Thoracic aorta (tissue), 2 donors: ENCODE results near the gene RSAD2. TPM values are rescaled to one million over a fixed set of nuclear protein-coding genes. Genes with fewer than 3 reads are reported as not detected.

Experiments
- ATAC-seq: fragments of 150-250 bp; one replicate; pipeline ENCODE4 v1.8.0; 2017; ENCODE audit warnings: low read depth; ENCODE audit not compliant: insufficient number of reproducible peaks, low FRiP score
- DNase-seq: peaks from one replicate; pipeline ENCODE4 v3.0.0-alpha.2; 2020; ENCODE audit warnings: low spot score
- H3K27ac ChIP-seq, 2 donors: fragments of 200-600 bp; sonication (generic); 1 replicate in 1 of 2; 2 replicates in 1 of 2; pipeline ENCODE4 v1.5.1; 2016; ENCODE audit warnings: mild to moderate bottlenecking in 2 of 2, moderate library complexity in 2 of 2
- H3K27me3 ChIP-seq: fragments of 200-600 bp; sonication (generic); replicated peaks from 2 replicates; pipeline ENCODE4 v1.6.0; 2016; ENCODE audit warnings: mild to moderate bottlenecking; ENCODE audit not compliant: insufficient read depth
- H3K36me3 ChIP-seq: fragments of 200-600 bp; sonication (generic); one replicate; pipeline ENCODE4 v1.5.1; 2016
- H3K4me1 ChIP-seq, 2 donors: fragments of 200-600 bp; sonication (generic); 1 replicate in 1 of 2; 2 replicates in 1 of 2; pipeline versions ENCODE4 v1.5.1 to v1.6.0; 2016; ENCODE audit warnings: low read depth in 2 of 2, mild to moderate bottlenecking in 1 of 2; ENCODE audit not compliant: control insufficient read depth in 1 of 2
- H3K4me3 ChIP-seq: fragments of 200-600 bp; sonication (generic); 2 replicates; pipeline ENCODE4 v1.5.1; 2016; ENCODE audit warnings: mild to moderate bottlenecking
- H3K9me3 ChIP-seq: fragments of 200-600 bp; sonication (generic); 2 replicates; pipeline ENCODE4 v1.5.1; 2016
- total RNA-seq, 2 donors: library from RNA; depleted of rRNA; stranded (reverse); fragments of >200 nt; gene quantifications; one replicate each; pipeline versions ENCODE4 v1.1.0 to v1.2.3, GENCODE V29; 2016
- TF ChIP-seq, protein P1 (sequence below): fragments of 200-600 bp; sonication (generic); IDR thresholded peaks from one replicate; pipeline ENCODE4 v1.5.1; 2019; ENCODE audit warnings: antibody characterized with exemption

RSAD2 gene
- total RNA-seq, 2 donors from 2014 or later: 11.3 to 11.8 TPM

DNA sequence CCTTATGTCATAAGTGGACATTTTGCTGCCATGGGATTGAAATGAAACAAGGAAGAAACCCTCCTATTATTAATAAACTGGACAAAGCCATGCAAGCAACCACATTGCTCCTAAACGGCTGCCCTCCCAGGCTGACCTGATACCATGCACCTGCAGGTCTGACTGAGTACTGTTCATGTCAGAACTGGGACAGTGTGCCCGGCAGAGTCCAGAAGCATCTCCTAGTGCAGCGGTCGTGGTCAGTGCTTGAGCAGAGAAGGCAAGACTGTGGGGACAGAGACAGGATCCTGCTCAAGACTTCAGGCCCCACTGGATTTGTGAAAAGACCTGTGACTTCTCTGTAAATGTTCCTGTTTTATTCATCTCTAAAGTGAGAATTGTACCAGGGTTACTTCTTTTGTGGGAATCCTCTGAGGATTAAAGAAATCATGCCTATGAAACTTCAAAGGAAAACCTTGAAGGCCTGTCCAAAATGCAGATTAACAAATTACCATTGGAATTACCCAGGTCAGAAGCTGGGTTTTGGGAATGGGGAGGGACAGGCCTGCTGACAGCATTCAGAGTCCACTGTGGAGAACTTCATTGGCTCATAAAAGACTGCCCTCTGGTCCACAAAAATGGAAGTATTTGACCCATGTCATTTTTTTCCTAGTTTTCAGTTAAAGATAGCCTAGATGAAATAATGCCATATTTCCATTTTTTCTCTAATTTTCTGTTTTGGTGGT, 53.5 kb downstream of the RSAD2 start:
- Histone ChIP-seq H3K9me3 (no peaks in the 10 kb centered on the region), H3K27ac (no peak overlapping the region), H3K27me3 (no peaks in the 10 kb centered on the region), H3K4me1 (peaks cover 0 to 9% of the 10 kb centered on the region in 2 donors), H3K36me3 (no peaks in the 10 kb centered on the region), H3K4me3 (no peak overlapping the region)
- no peak for DNase-seq
- TF ChIP-seq, protein P1, sequence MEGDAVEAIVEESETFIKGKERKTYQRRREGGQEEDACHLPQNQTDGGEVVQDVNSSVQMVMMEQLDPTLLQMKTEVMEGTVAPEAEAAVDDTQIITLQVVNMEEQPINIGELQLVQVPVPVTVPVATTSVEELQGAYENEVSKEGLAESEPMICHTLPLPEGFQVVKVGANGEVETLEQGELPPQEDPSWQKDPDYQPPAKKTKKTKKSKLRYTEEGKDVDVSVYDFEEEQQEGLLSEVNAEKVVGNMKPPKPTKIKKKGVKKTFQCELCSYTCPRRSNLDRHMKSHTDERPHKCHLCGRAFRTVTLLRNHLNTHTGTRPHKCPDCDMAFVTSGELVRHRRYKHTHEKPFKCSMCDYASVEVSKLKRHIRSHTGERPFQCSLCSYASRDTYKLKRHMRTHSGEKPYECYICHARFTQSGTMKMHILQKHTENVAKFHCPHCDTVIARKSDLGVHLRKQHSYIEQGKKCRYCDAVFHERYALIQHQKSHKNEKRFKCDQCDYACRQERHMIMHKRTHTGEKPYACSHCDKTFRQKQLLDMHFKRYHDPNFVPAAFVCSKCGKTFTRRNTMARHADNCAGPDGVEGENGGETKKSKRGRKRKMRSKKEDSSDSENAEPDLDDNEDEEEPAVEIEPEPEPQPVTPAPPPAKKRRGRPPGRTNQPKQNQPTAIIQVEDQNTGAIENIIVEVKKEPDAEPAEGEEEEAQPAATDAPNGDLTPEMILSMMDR: no peak
- no peak for ATAC-seq

DNA sequence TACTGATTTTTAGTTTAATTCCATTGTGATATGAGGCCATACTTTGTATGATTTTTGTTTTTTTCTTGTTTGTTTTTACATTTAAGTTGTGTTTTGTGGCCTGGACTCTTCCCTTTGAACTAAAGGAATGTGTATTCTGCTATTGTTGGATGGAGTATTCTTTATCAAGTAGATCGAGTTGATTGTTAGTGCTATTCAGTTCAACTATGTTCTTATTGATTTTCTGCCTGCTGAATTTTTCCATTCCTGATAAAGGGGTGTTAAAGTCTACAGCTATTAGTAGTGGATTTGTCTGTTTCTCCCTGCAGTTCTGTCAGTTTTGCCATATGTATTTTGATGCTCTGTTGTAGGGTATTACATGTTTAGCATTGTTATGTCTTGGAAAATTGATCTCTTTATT, 54.2 kb downstream of the RSAD2 start:
- Histone ChIP-seq H3K27me3 (no peaks in the 10 kb centered on the region), H3K4me3 (no peak overlapping the region), H3K4me1 (peaks cover 0 to 9% of the 10 kb centered on the region in 2 donors), H3K27ac (no peak overlapping the region), H3K9me3 (no peaks in the 10 kb centered on the region), H3K36me3 (no peaks in the 10 kb centered on the region)
- ATAC-seq (no peak), DNase-seq (no peak)
- TF ChIP-seq, protein P1: no peak

DNA sequence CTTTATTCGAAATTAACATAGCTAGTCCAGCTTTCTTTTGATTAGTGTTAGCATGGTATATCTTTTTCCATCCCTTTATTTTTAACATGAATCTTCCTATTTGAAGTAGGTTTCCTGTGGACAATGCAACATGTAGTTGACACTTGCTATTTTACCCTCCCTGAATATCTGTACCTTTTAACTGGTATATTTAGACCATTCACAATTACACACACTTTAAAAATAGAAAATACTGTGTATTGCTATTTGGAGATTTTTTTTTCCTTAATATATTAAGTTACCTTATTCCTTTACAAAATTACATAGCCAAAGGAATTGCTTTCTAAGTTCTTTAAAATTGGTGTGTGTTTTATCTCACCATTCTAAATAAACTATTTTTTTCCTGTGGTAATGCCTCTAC, 54.6 kb downstream of the RSAD2 start:
- no peak overlapping the region for H3K27ac ChIP-seq
- TF ChIP-seq, protein P1: no peak
- H3K27me3 ChIP-seq: no peaks in the 10 kb centered on the region
- ATAC-seq (no peak), DNase-seq (no peak)
- peaks cover 0 to 9% of the 10 kb centered on the region in 2 donors for H3K4me1 ChIP-seq
- no peak overlapping the region for H3K4me3 ChIP-seq
- no peaks in the 10 kb centered on the region for H3K9me3 ChIP-seq
- H3K36me3 ChIP-seq: no peaks in the 10 kb centered on the region

DNA sequence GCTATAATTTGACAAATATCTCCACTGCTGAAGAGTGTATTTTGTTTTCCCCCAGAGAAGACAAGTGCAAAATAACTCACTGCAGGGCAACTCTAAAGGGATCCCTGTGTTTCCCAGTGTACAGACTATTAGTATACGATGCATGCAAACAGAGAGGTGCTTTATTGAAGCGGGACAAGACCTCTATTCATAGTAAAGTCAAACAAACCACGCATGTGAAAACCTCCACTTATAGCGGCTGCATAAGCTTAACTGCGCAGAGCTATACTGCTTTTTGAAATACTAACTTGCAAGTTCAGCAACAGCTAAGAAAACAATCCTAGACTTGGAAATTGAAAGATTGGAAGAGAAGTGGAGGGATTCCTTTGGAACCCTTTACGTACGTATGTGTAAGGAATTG, 55.3 kb downstream of the RSAD2 start:
- Histone ChIP-seq H3K4me1 (peaks cover 0 to 9% of the 10 kb centered on the region in 2 donors), H3K4me3 (no peak overlapping the region), H3K36me3 (no peaks in the 10 kb centered on the region), H3K9me3 (no peaks in the 10 kb centered on the region), H3K27ac (no peak overlapping the region), H3K27me3 (no peaks in the 10 kb centered on the region)
- DNase-seq: no peak
- no peak for ATAC-seq
- TF ChIP-seq, protein P1: no peak

DNA sequence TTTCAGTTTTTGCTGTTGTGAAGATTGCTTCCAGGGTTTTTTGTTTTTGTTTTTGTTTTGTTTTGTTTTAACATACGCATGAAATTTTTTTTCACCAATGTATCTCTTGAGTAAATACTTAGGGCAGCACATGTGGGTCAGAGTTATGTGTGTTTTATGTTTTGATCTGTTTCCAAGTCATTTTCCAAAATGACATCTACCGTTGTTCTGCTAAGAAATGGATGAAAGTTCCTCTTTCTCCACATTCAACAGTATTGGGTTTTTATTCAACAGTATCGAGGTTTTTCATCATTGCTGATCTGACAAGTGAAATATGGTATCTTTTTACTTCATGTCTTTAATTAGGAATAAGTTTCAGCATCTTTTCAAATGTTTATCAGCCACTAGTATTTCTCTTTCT, 56.3 kb downstream of the RSAD2 start:
- DNase-seq (no peak), ATAC-seq (no peak)
- Histone ChIP-seq H3K27me3 (no peaks in the 10 kb centered on the region), H3K27ac (no peak overlapping the region), H3K4me1 (peaks cover 0 to 4% of the 10 kb centered on the region in 2 donors), H3K9me3 (no peaks in the 10 kb centered on the region), H3K4me3 (no peak overlapping the region), H3K36me3 (no peaks in the 10 kb centered on the region)
- TF ChIP-seq, protein P1: no peak
